WTC11 (cell line): ENCODE measurements around the gene EPB41L4B. TPM values are rescaled to one million over a fixed set of nuclear protein-coding genes. Genes with fewer than 3 reads are reported as not detected.

Source experiments
- ATAC-seq: fragments of 200-7000 bp; cut with Tn5 transposase; 2 replicates; pipeline ENCODE4 v1.10.0; 2021; ENCODE audit warnings: mild to moderate bottlenecking, moderate library complexity
- CTCF ChIA-PET: fragments of 300-600 bp; sonication (Branson Sonifier 250); formaldehyde crosslinking; loops from one replicate; lab custom pipeline; 2021; ENCODE audit warnings: antibody characterized with exemption; lab: Charles Lee
- POLR2A ChIA-PET: fragments of 350-600 bp; sonication (Branson Sonifier 250); formaldehyde crosslinking; loops from one replicate; lab custom pipeline; 2021; ENCODE audit warnings: antibody characterized with exemption; lab: Charles Lee
- DNase-seq: peaks from one replicate; pipeline ENCODE4 v3.0.0; 2021; ENCODE audit warnings: low spot score
- H3K27ac Mint-ChIP-seq: 2 replicates; pipeline ENCODE4 v1.8.0; 2021; ENCODE audit warnings: mixed read lengths
- H3K27me3 Mint-ChIP-seq: 2 replicates; pipeline ENCODE4 v1.8.0; 2021; ENCODE audit warnings: low read depth, mild to moderate bottlenecking, moderate library complexity, mixed read lengths
- H3K36me3 Mint-ChIP-seq: 2 replicates; pipeline ENCODE4 v1.8.0; 2021; ENCODE audit warnings: mixed read lengths
- H3K4me1 Mint-ChIP-seq: 2 replicates; pipeline ENCODE4 v1.8.0; 2022; ENCODE audit warnings: mixed read lengths
- H3K4me3 Mint-ChIP-seq: 2 replicates; pipeline ENCODE4 v1.8.0; 2021; ENCODE audit warnings: mild to moderate bottlenecking, moderate library complexity, mixed read lengths
- H3K9me3 Mint-ChIP-seq: 2 replicates; pipeline ENCODE4 v1.8.0; 2021; ENCODE audit warnings: mixed read lengths
- ATF2 ChIP-seq: sonication (generic); formaldehyde crosslinking; IDR thresholded peaks from 2 replicates; pipeline ENCODE4 v1.8.1; 2022; ENCODE audit warnings: low read depth, missing genetic modification reagents, borderline replicate concordance
- ATF3 ChIP-seq: sonication (generic); formaldehyde crosslinking; conservative IDR thresholded peaks from 2 replicates; pipeline ENCODE4 v1.8.1; 2022; ENCODE audit warnings: mild to moderate bottlenecking, missing genetic modification reagents
- CDX4 ChIP-seq: fragments of 250-450 bp; sonication (Bioruptor Pico); IDR thresholded peaks from 2 replicates; pipeline ENCODE4 v1.9.0; 2021; ENCODE audit warnings: moderate library complexity, mild to moderate bottlenecking, inconsistent platforms, borderline replicate concordance
- EMX1 ChIP-seq: fragments of 250-450 bp; sonication (Bioruptor Pico); IDR thresholded peaks from 2 replicates; pipeline ENCODE4 v1.8.0; 2021; ENCODE audit warnings: mild to moderate bottlenecking
- ERG ChIP-seq: fragments of 250-450 bp; sonication (Bioruptor Pico); IDR thresholded peaks from 2 replicates; pipeline ENCODE4 v1.8.0; 2021; ENCODE audit warnings: mild to moderate bottlenecking
- ESRRA ChIP-seq: sonication (generic); formaldehyde crosslinking; IDR thresholded peaks from 2 replicates; pipeline ENCODE4 v1.8.1; 2022; ENCODE audit warnings: mild to moderate bottlenecking, missing genetic modification reagents, borderline replicate concordance
- FOXP4 ChIP-seq: sonication (generic); formaldehyde crosslinking; IDR thresholded peaks from 2 replicates; pipeline ENCODE4 v1.8.0; 2022; ENCODE audit warnings: mild to moderate bottlenecking, missing genetic modification reagents
- IRF1 ChIP-seq: sonication (generic); formaldehyde crosslinking; IDR thresholded peaks from 2 replicates; pipeline ENCODE4 v1.8.0; 2023; ENCODE audit warnings: missing genetic modification reagents
- IRF2 ChIP-seq: sonication (generic); formaldehyde crosslinking; IDR thresholded peaks from 2 replicates; pipeline ENCODE4 v1.8.0; 2022; ENCODE audit warnings: low read depth, missing genetic modification reagents, borderline replicate concordance
- JAZF1 ChIP-seq: fragments of 250-450 bp; sonication (Bioruptor Pico); IDR thresholded peaks from 2 replicates; pipeline ENCODE4 v1.9.0; 2021; ENCODE audit warnings: moderate library complexity, mild to moderate bottlenecking, inconsistent platforms
- NFE2L1 ChIP-seq: sonication (generic); formaldehyde crosslinking; IDR thresholded peaks from 2 replicates; pipeline ENCODE4 v1.8.1; 2023; ENCODE audit warnings: missing genetic modification reagents
- PREB ChIP-seq: sonication (generic); formaldehyde crosslinking; IDR thresholded peaks from 2 replicates; pipeline ENCODE4 v1.8.1; 2022; ENCODE audit warnings: mild to moderate bottlenecking, missing genetic modification reagents, moderate library complexity, borderline replicate concordance
- TEAD1 ChIP-seq: sonication (generic); formaldehyde crosslinking; IDR thresholded peaks from 2 replicates; pipeline ENCODE4 v1.8.0; 2022; ENCODE audit warnings: mild to moderate bottlenecking, missing genetic modification reagents
- ZNF121 ChIP-seq: sonication (generic); formaldehyde crosslinking; IDR thresholded peaks from 2 replicates; pipeline ENCODE4 v1.8.0; 2023; ENCODE audit warnings: missing genetic modification reagents
- ZNF512 ChIP-seq: sonication (generic); formaldehyde crosslinking; IDR thresholded peaks from 2 replicates; pipeline ENCODE4 v1.8.1; 2022; ENCODE audit warnings: missing genetic modification reagents, borderline replicate concordance
- total RNA-seq: library from RNA; stranded (reverse); gene quantifications from 3 replicates; pipeline ENCODE4 v1.2.3, GENCODE V29; 2021

The EPB41L4B gene
- total RNA-seq, 1 experiment from 2014 or later, result 20.0 TPM

- POLR2A ChIA-PET, result no interaction called here
- no peaks in the 10 kb centered on the region for H3K36me3 Mint-ChIP-seq
- H3K9me3 Mint-ChIP-seq, result no peaks in the 10 kb centered on the region
- H3K4me3 Mint-ChIP-seq, result no peak overlapping the region
- ATAC-seq (no peak), DNase-seq (no peak)
- H3K27me3 Mint-ChIP-seq, result no peaks in the 10 kb centered on the region
- no peak overlapping the region for H3K27ac Mint-ChIP-seq
- no peak for TF ChIP-seq PREB (CRISPR knock-in tag)
- no peak for TF ChIP-seq TEAD1
- no peak for TF ChIP-seq NFE2L1 (CRISPR knock-in tag)
- no peak for TF ChIP-seq ZNF121 (CRISPR knock-in tag)
- TF ChIP-seq FOXP4, result no peak
- TF ChIP-seq ERG (CRISPR knock-in tag), result no peak
- no peak for TF ChIP-seq CDX4 (CRISPR knock-in tag)
- no peak for TF ChIP-seq ESRRA
- TF ChIP-seq ZNF512 (CRISPR knock-in tag), result no peak
- TF ChIP-seq ATF2, result no peak
- TF ChIP-seq JAZF1 (CRISPR knock-in tag), result no peak
- no peak for TF ChIP-seq EMX1 (CRISPR knock-in tag)
- no peak for TF ChIP-seq IRF1 (CRISPR knock-in tag)
- TF ChIP-seq ATF3 (CRISPR knock-in tag), result no peak
- TF ChIP-seq IRF2, result no peak
- CTCF ChIA-PET, result interaction anchor here (0.6 kb wide), 1 partner anchor 32 kb away, joined by 3 read pairs; no protein-coding TSS in a partner anchor
- peaks cover 16% of the 10 kb centered on the region for H3K4me1 Mint-ChIP-seq
Observed at GRCh38 chr9:109124121-109124520, 196.7 kb downstream of the EPB41L4B start.
